IMR-90 (cell line): ENCODE results near the gene SPACA5B. TPM values are rescaled to one million over a fixed set of nuclear protein-coding genes. Genes with fewer than 3 reads are reported as not detected.

Source experiments
- ATAC-seq: fragments of 200-7000 bp; cut with Tn5 transposase; 2 replicates; pipeline ENCODE4 v1.9.1; 2020; ENCODE audit warnings: low read depth, mild to moderate bottlenecking, moderate library complexity
- BruUV-seq: library from RNA; stranded (reverse); fragments of 400-500 nt; replicated peaks from 2 replicates; lab custom pipeline; 2021; lab: Mats Ljungman, UMichigan
- CTCF ChIA-PET: fragments of 300-600 bp; formaldehyde crosslinking; extraction: SDS; loops from one replicate; lab custom pipeline; 2021; ENCODE audit warnings: antibody characterized with exemption; lab: Yijun Ruan, JAX
- POLR2A ChIA-PET: fragments of 300-600 bp; sonication (Branson Sonifier 250); formaldehyde crosslinking; loops from one replicate; lab custom pipeline; 2022; ENCODE audit warnings: antibody characterized with exemption; ENCODE audit not compliant: unreplicated experiment; lab: Charles Lee
- DNase-seq: peaks from one replicate; pipeline ENCODE4 v3.0.0; 2013
- H2AFZ ChIP-seq: replicated peaks from 2 replicates; pipeline ENCODE3; 2013; ENCODE audit warnings: low read length, mild to moderate bottlenecking; ENCODE audit not compliant: poor library complexity
- H2AK5ac ChIP-seq: 2 replicates; pipeline ENCODE4 v1.6.1; 2013; ENCODE audit warnings: low read depth, low read length, inconsistent platforms
- H2AK9ac ChIP-seq: replicated peaks from 2 replicates; pipeline ENCODE3; 2013; ENCODE audit warnings: mild to moderate bottlenecking, low read depth, low read length, moderate library complexity; ENCODE audit not compliant: poor library complexity
- H2BK120ac ChIP-seq: 2 replicates; pipeline ENCODE4 v1.6.1; 2013; ENCODE audit warnings: low read depth, low read length, inconsistent platforms
- H2BK15ac ChIP-seq: 3 replicates; pipeline ENCODE4 v1.6.1; 2013; ENCODE audit warnings: low read depth, low read length, inconsistent platforms
- H2BK20ac ChIP-seq: 2 replicates; pipeline ENCODE4 v1.6.1; 2013; ENCODE audit warnings: low read depth, mild to moderate bottlenecking, inconsistent platforms, low read length, moderate library complexity
- H2BK5ac ChIP-seq: 2 replicates; pipeline ENCODE4 v1.6.1; 2013; ENCODE audit warnings: mild to moderate bottlenecking, low read depth, low read length, inconsistent platforms; ENCODE audit not compliant: poor library complexity, severe bottlenecking
- H3K14ac ChIP-seq: replicated peaks from 2 replicates; pipeline ENCODE4 v1.6.1; 2013; ENCODE audit warnings: low read depth, low read length, inconsistent platforms
- H3K18ac ChIP-seq: 2 replicates; pipeline ENCODE4 v1.6.1; 2013; ENCODE audit warnings: low read depth, low read length, control low read depth
- H3K23ac ChIP-seq: 2 replicates; pipeline ENCODE4 v1.6.1; 2013; ENCODE audit warnings: low read depth, low read length, inconsistent platforms
- H3K27ac ChIP-seq: 2 replicates; pipeline ENCODE4 v1.5.1; 2013; ENCODE audit warnings: mild to moderate bottlenecking, control low read depth, low read length; ENCODE audit not compliant: insufficient read depth
- H3K27me3 ChIP-seq: 2 replicates; pipeline ENCODE4 v1.6.1; 2013; ENCODE audit warnings: low read length; ENCODE audit not compliant: control insufficient read depth, insufficient read depth
- H3K36me3 ChIP-seq: 2 replicates; pipeline ENCODE4 v1.6.1; 2013; ENCODE audit warnings: low read length, mixed read lengths; ENCODE audit not compliant: control insufficient read depth, insufficient read depth
- H3K4ac ChIP-seq: 2 replicates; pipeline ENCODE4 v1.6.1; 2013; ENCODE audit warnings: low read depth, low read length, inconsistent platforms
- H3K4me1 ChIP-seq: 2 replicates; pipeline ENCODE4 v1.6.1; 2013; ENCODE audit warnings: low read length, mixed read lengths; ENCODE audit not compliant: control insufficient read depth, insufficient read depth
- H3K4me2 ChIP-seq: 2 replicates; pipeline ENCODE4 v1.6.1; 2013; ENCODE audit warnings: low read depth, mild to moderate bottlenecking, control low read depth, low read length, moderate library complexity
- H3K4me3 ChIP-seq: 2 replicates; pipeline ENCODE4 v1.5.1; 2013; ENCODE audit warnings: low read depth, mild to moderate bottlenecking, control low read depth, low read length, moderate library complexity; ENCODE audit not compliant: insufficient read depth
- H3K56ac ChIP-seq: 2 replicates; pipeline ENCODE4 v1.6.1; 2013; ENCODE audit warnings: low read length, inconsistent platforms; ENCODE audit not compliant: insufficient read depth; ENCODE audit errors: extremely low read depth
- H3K79me1 ChIP-seq, 2 experiments: 2 replicates each; pipeline ENCODE4 v1.6.1; 2013; ENCODE audit warnings: low read length in 2 of 2, inconsistent platforms in 1 of 2, low read depth in 1 of 2
- H3K9ac ChIP-seq: 2 replicates; pipeline ENCODE4 v1.6.1; 2013; ENCODE audit warnings: low read depth, low read length, control low read depth
- H3K9me1 ChIP-seq: 2 replicates; pipeline ENCODE4 v1.6.1; 2013; ENCODE audit warnings: low read length, inconsistent platforms; ENCODE audit not compliant: insufficient read depth
- H3K9me3 ChIP-seq: 2 replicates; pipeline ENCODE4 v1.6.1; 2013; ENCODE audit warnings: low read length; ENCODE audit not compliant: control insufficient read depth, insufficient read depth
- H4K20me1 ChIP-seq: 2 replicates; pipeline ENCODE4 v1.6.1; 2013; ENCODE audit warnings: low read length, inconsistent platforms; ENCODE audit not compliant: insufficient read depth
- H4K5ac ChIP-seq: 2 replicates; pipeline ENCODE4 v1.6.1; 2013; ENCODE audit warnings: mild to moderate bottlenecking, low read depth, low read length, control low read depth
- H4K8ac ChIP-seq, 2 experiments: 2 replicates each; pipeline ENCODE4 v1.6.1; 2013; ENCODE audit warnings: low read depth in 2 of 2, low read length in 2 of 2, control low read depth in 1 of 2, inconsistent platforms in 1 of 2
- H4K91ac ChIP-seq: 2 replicates; pipeline ENCODE4 v1.6.1; 2013; ENCODE audit warnings: low read depth, low read length, inconsistent platforms; ENCODE audit not compliant: insufficient read depth
- BHLHE40 ChIP-seq: fragments of 150-350 bp; IDR thresholded peaks from 2 replicates; pipeline ENCODE4 v1.6.1; 2016; ENCODE audit warnings: mild to moderate bottlenecking, low read depth, low read length
- CEBPB ChIP-seq: IDR thresholded peaks from 2 replicates; pipeline ENCODE4 v1.6.1; 2012; ENCODE audit warnings: low read depth, low read length, improper control_type of control experiment
- CHD1 ChIP-seq: IDR thresholded peaks from 2 replicates; pipeline ENCODE4 v1.6.1; 2012; ENCODE audit warnings: low read depth, low read length, improper control_type of control experiment
- CTCF ChIP-seq: conservative IDR thresholded peaks from 2 replicates; pipeline ENCODE4 v1.5.1; 2012; ENCODE audit warnings: mild to moderate bottlenecking, low read depth, low read length, improper control_type of control experiment
- MAFK ChIP-seq: IDR thresholded peaks from 2 replicates; pipeline ENCODE4 v1.6.1; 2012; ENCODE audit warnings: low read depth, low read length, improper control_type of control experiment
- MAZ ChIP-seq: IDR thresholded peaks from 2 replicates; pipeline ENCODE4 v1.6.1; 2012; ENCODE audit warnings: low read depth, mild to moderate bottlenecking, low read length, improper control_type of control experiment, moderate library complexity, borderline replicate concordance
- MXI1 ChIP-seq: IDR thresholded peaks from 2 replicates; pipeline ENCODE4 v1.6.1; 2012; ENCODE audit warnings: low read depth, mild to moderate bottlenecking, low read length, moderate library complexity, borderline replicate concordance
- NFE2L2 ChIP-seq: fragments of 150-350 bp; IDR thresholded peaks from 2 replicates; pipeline ENCODE4 v1.6.1; 2016; ENCODE audit warnings: low read depth, mild to moderate bottlenecking, low read length
- POLR2A ChIP-seq: IDR thresholded peaks from 2 replicates; pipeline ENCODE4 v1.6.1; 2012; ENCODE audit warnings: mild to moderate bottlenecking, low read depth, low read length
- RAD21 ChIP-seq: IDR thresholded peaks from 2 replicates; pipeline ENCODE4 v1.6.1; 2012; ENCODE audit warnings: low read length, improper control_type of control experiment
- SMC3 ChIP-seq: fragments of 150-350 bp; IDR thresholded peaks from 2 replicates; pipeline ENCODE4 v1.6.1; 2016; ENCODE audit warnings: low read depth, mild to moderate bottlenecking, antibody characterized with exemption, low read length, moderate library complexity
- USF2 ChIP-seq: fragments of 150-350 bp; IDR thresholded peaks from 2 replicates; pipeline ENCODE4 v1.6.1; 2017; ENCODE audit warnings: mild to moderate bottlenecking, antibody characterized with exemption, low read length, low read depth
- WGBS, 2 experiments: methylation state at CpG; one replicate each; pipeline versions ENCODE4 v1.1.5 to v1.1.7; 2013; ENCODE audit warnings: missing lambda C conversion rate in 2 of 2; ENCODE audit not compliant: insufficient read length in 1 of 2; ENCODE audit errors: extremely low coverage in 2 of 2; 5-methylcytosine and 5-hydroxymethylcytosine counted together
- dilution Hi-C: fragments of 300-500 bp; cut with HindIII; formaldehyde crosslinking; loops from one replicate; pipeline ENCODE4 v1.14.3; 2018; ENCODE audit warnings: low sequenced_read_pairs; ENCODE audit not compliant: unreplicated experiment
- in situ Hi-C: fragments of 300-500 bp; cut with MboI; formaldehyde crosslinking; loops from 3 replicates; pipeline ENCODE4 v1.14.3; 2019; ENCODE audit warnings: low sequenced_read_pairs, inconsistent platforms, mixed read lengths
- intact Hi-C: fragments of 100-400 bp; cut with micrococcal nuclease; formaldehyde crosslinking; loops from 2 replicates; pipeline ENCODE4 v1.10.0; 2022
- polyA plus RNA-seq, 3 experiments: library from polyadenylated mRNA; depleted of rRNA; stranded (reverse); fragments of >200 nt; gene quantifications; 2 replicates each; pipeline ENCODE4 v1.2.3, GENCODE V29; 2012; ENCODE audit warnings: low replicate concordance in 1 of 3
- total RNA-seq: library from RNA; depleted of rRNA; stranded (reverse); fragments of >200 nt; gene quantifications from 2 replicates; pipeline ENCODE4 v1.2.3, GENCODE V29; 2012

The SPACA5B gene
- total and polyA plus RNA-seq, 2 of the 4 experiments (the other 2 are of a cell fraction) = not detected

- Histone ChIP-seq H4K8ac (no peak overlapping the region), H2AK5ac (no peak overlapping the region), H3K23ac (no peak overlapping the region), H3K4me3 (no peak overlapping the region), H3K14ac (no peak overlapping the region), H2BK15ac (no peak overlapping the region), H3K4me2 (no peak overlapping the region), H3K27me3 (no peaks in the 10 kb centered on the region), H4K20me1 (no peaks in the 10 kb centered on the region), H3K4me1 (no peaks in the 10 kb centered on the region), H2BK120ac (no peak overlapping the region), H3K18ac (no peak overlapping the region), H3K79me1 (no peaks in the 10 kb centered on the region), H2BK20ac (no peak overlapping the region), H2AFZ (no peak overlapping the region), H3K9ac (no peak overlapping the region), H3K27ac (no peak overlapping the region), H2BK5ac (no peak overlapping the region), H4K91ac (no peak overlapping the region), H3K9me3 (no peaks in the 10 kb centered on the region), H3K4ac (no peak overlapping the region), H2AK9ac (no peak overlapping the region), H4K5ac (no peak overlapping the region), H3K9me1 (no peaks in the 10 kb centered on the region), H3K56ac (no peak overlapping the region), H3K36me3 (no peaks in the 10 kb centered on the region)
- ChIA-PET POLR2A (no interaction called here), CTCF (no interaction called here)
- dilution Hi-C loops = no loop called here
- no CpG with 5 or more reads among the region's 6 CpGs for WGBS, 2 experiments
- BruUV-seq = no TSS peak
- in situ Hi-C loops = no loop called here
- DNase-seq (no peak), ATAC-seq (no peak)
- intact Hi-C loops = no loop called here
- TF ChIP-seq CTCF (no peak), USF2 (no peak), CEBPB (no peak), NFE2L2 (no peak), BHLHE40 (no peak), MAFK (no peak), RAD21 (no peak), CHD1 (no peak), MXI1 (no peak), POLR2A (no peak), SMC3 (no peak), MAZ (no peak)
Observed at GRCh38 chrX:48107717-48108116, 22.7 kb upstream of the SPACA5B start.
